ENCODE results near the gene GLB1L3. TPM values are rescaled to one million over a fixed set of nuclear protein-coding genes. Genes with fewer than 3 reads are reported as not detected.

Gene GLB1L3
- total RNA-seq, 1 experiment from 2014 or later, result not detected

DNA sequence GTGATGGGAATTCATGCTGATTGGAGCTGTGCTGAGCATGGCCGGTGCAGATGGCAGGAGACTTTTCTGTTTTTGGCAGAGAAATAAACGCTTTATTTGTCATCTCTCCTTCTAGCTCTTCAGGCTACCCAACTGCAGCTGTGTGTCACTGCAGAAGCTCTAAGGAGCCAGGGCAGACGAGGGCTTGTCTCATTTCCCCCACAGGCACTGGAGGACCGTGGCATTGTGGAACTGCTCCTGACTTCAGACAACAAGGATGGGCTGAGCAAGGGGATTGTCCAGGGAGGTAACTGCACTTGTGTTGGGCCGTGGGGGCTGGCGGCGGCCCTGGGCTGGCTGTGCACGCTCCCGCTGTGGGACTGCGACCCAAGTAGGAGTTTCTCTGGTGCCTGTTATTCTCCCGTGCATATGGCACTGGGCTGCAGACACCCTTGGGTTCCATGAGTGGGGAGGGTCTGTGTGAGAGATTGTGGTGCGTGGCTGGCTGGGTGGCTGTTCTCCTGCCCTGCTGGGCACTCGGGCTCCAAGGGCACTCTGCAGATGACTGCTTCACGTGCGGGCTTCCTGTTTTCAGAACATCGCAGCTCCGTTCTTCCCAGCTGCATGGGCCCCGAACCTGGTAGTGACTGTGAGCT is 82.8 kb downstream of the GLB1L3 start:
- no peaks in the 10 kb centered on the region for H3K36me3 ChIP-seq (ENCODE audit: control insufficient read depth in 1 of 2, insufficient read depth in 2 of 2, low read length in 2 of 2)
- BruUV-seq (replicated peaks), result no TSS peak
- H3K9ac ChIP-seq (ENCODE audit: low read length), result no peak overlapping the region
- no peaks in the 10 kb centered on the region for H3K9me3 ChIP-seq (ENCODE audit: control insufficient read depth in 1 of 2, insufficient read depth in 1 of 2, low read depth in 1 of 2, low read length in 2 of 2)
- H2AFZ ChIP-seq (ENCODE audit: low read depth, low read length, poor library complexity, severe bottlenecking), result no peak overlapping the region
- DNase-seq (ENCODE audit: low read depth, low spot score) (no peak), ATAC-seq (no peak)
- H3K4me1 ChIP-seq (ENCODE audit: control insufficient read depth in 1 of 2, insufficient read depth in 2 of 2, low read length in 2 of 2), result no peaks in the 10 kb centered on the region
- no peaks in the 10 kb centered on the region for H3K79me2 ChIP-seq (ENCODE audit: insufficient read depth, low read length)
- no peaks in the 10 kb centered on the region for H4K20me1 ChIP-seq (ENCODE audit: insufficient read depth)
- TF ChIP-seq CEBPB (IDR thresholded peaks at IDR 0.05; ENCODE audit: low read depth) (no peak), SP1 (IDR thresholded peaks at IDR 0.05; ENCODE audit: low read depth) (no peak), SIN3A (IDR thresholded peaks at IDR 0.05; ENCODE audit: low read depth) (no peak), POLR2A (IDR thresholded peaks at IDR 0.05; ENCODE audit: borderline replicate concordance, extremely low read depth, insufficient read depth, insufficient read length) (no peak), ZNF274 (IDR thresholded peaks at IDR 0.05; ENCODE audit: low read depth, low read length) (no peak), YY1 (IDR thresholded peaks at IDR 0.05; ENCODE audit: extremely low read depth, insufficient replicate concordance, low read depth, low read length) (no peak), JUND (IDR thresholded peaks at IDR 0.05) (no peak), FOSL1 (IDR thresholded peaks at IDR 0.05; ENCODE audit: low read depth) (no peak), EGR1 (IDR thresholded peaks at IDR 0.05; ENCODE audit: low read depth) (no peak), ATF3 (IDR thresholded peaks at IDR 0.05) (no peak), REST (IDR thresholded peaks at IDR 0.05; ENCODE audit: low read depth) (no peak), SRF (IDR thresholded peaks at IDR 0.05; ENCODE audit: low read depth) (no peak)
- TF ChIP-seq, protein P1, sequence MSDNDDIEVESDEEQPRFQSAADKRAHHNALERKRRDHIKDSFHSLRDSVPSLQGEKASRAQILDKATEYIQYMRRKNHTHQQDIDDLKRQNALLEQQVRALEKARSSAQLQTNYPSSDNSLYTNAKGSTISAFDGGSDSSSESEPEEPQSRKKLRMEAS (IDR thresholded peaks at IDR 0.05), result no peak
- TF ChIP-seq, protein P2, sequence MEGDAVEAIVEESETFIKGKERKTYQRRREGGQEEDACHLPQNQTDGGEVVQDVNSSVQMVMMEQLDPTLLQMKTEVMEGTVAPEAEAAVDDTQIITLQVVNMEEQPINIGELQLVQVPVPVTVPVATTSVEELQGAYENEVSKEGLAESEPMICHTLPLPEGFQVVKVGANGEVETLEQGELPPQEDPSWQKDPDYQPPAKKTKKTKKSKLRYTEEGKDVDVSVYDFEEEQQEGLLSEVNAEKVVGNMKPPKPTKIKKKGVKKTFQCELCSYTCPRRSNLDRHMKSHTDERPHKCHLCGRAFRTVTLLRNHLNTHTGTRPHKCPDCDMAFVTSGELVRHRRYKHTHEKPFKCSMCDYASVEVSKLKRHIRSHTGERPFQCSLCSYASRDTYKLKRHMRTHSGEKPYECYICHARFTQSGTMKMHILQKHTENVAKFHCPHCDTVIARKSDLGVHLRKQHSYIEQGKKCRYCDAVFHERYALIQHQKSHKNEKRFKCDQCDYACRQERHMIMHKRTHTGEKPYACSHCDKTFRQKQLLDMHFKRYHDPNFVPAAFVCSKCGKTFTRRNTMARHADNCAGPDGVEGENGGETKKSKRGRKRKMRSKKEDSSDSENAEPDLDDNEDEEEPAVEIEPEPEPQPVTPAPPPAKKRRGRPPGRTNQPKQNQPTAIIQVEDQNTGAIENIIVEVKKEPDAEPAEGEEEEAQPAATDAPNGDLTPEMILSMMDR (IDR thresholded peaks at IDR 0.05 in 2 of 3, conservative IDR thresholded peaks at IDR 0.05 in 1 of 3; ENCODE audit: borderline replicate concordance in 1 of 3, insufficient read depth in 1 of 3, low read depth in 2 of 3, low read length in 2 of 3), result no peak
- no peak overlapping the region for H3K4me3 ChIP-seq (replicated peaks in 1 of 2; ENCODE audit: low read depth in 1 of 2, low read length in 2 of 2)
- intact Hi-C loops (cut with micrococcal nuclease), result no loop called here
- H3K4me2 ChIP-seq (ENCODE audit: low read length), result no peak overlapping the region
- RAD21 ChIA-PET (ENCODE audit: low non-redundant PET in 1 of 2, low total read pairs in 2 of 2, uncharacterized antibody in 2 of 2, unreplicated experiment in 2 of 2), result interaction anchor here in 1 of 2 experiments (0.6 kb wide), 1 partner anchor 151 kb away, joined by 3 read pairs; no protein-coding TSS in a partner anchor
- CTCF ChIA-PET, result no interaction called here
- H3K9me2 ChIP-seq (ENCODE audit: insufficient read depth), result no peaks in the 10 kb centered on the region
- H3K27me3 ChIP-seq (ENCODE audit: insufficient read depth, low read length), result no peaks in the 10 kb centered on the region
- H3K27ac ChIP-seq (ENCODE audit: low read depth, low read length), result no peak overlapping the region
- POLR2A ChIA-PET, result no interaction called here
